ENCODE results near the gene SCGB1D1.

DNA sequence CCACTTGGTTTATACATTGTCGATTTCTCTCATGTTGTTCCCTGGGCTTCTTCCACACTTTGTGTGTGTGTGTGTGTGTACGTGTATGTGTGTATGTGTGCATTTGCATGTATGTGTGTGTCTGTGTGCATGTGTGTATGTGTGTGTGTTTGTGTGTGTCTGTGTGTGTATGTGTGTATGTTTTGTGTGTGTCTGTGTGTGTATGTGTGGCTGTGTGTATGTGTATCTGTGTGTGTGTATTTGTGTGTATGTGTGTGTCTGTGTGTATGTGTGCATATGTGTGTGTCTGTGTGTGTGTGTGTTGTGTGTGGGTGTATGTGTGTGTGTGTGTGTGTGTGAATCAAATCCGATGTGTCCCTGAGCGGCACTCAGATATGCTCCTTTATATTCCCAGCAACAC, 47.5 kb downstream of the SCGB1D1 start:
- TF ChIP-seq, protein P1, sequence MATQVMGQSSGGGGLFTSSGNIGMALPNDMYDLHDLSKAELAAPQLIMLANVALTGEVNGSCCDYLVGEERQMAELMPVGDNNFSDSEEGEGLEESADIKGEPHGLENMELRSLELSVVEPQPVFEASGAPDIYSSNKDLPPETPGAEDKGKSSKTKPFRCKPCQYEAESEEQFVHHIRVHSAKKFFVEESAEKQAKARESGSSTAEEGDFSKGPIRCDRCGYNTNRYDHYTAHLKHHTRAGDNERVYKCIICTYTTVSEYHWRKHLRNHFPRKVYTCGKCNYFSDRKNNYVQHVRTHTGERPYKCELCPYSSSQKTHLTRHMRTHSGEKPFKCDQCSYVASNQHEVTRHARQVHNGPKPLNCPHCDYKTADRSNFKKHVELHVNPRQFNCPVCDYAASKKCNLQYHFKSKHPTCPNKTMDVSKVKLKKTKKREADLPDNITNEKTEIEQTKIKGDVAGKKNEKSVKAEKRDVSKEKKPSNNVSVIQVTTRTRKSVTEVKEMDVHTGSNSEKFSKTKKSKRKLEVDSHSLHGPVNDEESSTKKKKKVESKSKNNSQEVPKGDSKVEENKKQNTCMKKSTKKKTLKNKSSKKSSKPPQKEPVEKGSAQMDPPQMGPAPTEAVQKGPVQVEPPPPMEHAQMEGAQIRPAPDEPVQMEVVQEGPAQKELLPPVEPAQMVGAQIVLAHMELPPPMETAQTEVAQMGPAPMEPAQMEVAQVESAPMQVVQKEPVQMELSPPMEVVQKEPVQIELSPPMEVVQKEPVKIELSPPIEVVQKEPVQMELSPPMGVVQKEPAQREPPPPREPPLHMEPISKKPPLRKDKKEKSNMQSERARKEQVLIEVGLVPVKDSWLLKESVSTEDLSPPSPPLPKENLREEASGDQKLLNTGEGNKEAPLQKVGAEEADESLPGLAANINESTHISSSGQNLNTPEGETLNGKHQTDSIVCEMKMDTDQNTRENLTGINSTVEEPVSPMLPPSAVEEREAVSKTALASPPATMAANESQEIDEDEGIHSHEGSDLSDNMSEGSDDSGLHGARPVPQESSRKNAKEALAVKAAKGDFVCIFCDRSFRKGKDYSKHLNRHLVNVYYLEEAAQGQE (IDR thresholded peaks at IDR 0.05; ENCODE audit: insufficient read depth in 1 of 2, low read depth in 2 of 2, low read length in 2 of 2) = no peak
- no peak for TF ChIP-seq POLR2AphosphoS5 (IDR thresholded peaks at IDR 0.05; ENCODE audit: low read depth, low read length)
- TF ChIP-seq TAF1 (IDR thresholded peaks at IDR 0.05; ENCODE audit: borderline replicate concordance, insufficient read depth, low read length) = no peak

Data from PFSK-1 (cell line).